ENCODE data around the gene CLMN.
A peak's percentile ranks its signal among the peaks of the same experiment; 100 is the strongest.

The CLMN gene

GRCh38 chr14:95305940-95306339, 13.8 kb downstream of the CLMN start:
- no peaks in the 10 kb centered on the region for H3K9me3 ChIP-seq
- no peaks in the 10 kb centered on the region for H3K27me3 ChIP-seq
- H3K4me1 ChIP-seq, result peaks cover 0 to 13% (median 6%) of the 10 kb centered on the region in 4 donors
- no peak overlapping the region for H3K27ac ChIP-seq
- H3K36me3 ChIP-seq, result no peaks in the 10 kb centered on the region
- DNase-seq, result no peak
- TF ChIP-seq, protein P1, sequence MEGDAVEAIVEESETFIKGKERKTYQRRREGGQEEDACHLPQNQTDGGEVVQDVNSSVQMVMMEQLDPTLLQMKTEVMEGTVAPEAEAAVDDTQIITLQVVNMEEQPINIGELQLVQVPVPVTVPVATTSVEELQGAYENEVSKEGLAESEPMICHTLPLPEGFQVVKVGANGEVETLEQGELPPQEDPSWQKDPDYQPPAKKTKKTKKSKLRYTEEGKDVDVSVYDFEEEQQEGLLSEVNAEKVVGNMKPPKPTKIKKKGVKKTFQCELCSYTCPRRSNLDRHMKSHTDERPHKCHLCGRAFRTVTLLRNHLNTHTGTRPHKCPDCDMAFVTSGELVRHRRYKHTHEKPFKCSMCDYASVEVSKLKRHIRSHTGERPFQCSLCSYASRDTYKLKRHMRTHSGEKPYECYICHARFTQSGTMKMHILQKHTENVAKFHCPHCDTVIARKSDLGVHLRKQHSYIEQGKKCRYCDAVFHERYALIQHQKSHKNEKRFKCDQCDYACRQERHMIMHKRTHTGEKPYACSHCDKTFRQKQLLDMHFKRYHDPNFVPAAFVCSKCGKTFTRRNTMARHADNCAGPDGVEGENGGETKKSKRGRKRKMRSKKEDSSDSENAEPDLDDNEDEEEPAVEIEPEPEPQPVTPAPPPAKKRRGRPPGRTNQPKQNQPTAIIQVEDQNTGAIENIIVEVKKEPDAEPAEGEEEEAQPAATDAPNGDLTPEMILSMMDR (IDR thresholded peaks at IDR 0.05), result no peak
- intact Hi-C loops (cut with DNase I; ENCODE audit: low total_unique reads), result no loop called here
- H3K4me3 ChIP-seq, result no peak overlapping the region

DNA sequence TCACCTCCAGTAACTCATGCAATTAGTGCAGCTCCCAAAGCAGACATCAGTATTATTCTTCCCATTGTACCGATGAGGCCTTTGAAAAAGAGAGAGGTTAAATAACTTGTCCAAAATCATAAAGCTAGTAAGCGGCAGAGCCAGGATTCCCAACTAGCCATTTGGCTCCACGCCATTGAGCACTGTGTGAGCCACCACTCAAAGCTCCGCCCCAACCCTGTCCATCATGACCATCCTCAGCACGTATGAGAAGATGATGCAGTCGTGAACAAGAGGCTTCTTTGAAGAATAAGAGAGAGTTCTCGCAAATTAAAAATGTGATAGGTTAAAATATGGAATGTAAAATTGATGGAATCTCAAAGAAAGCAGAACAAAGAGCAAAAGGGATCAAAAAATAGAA, 14.6 kb downstream of the CLMN start:
- Histone ChIP-seq H3K27me3 (no peaks in the 10 kb centered on the region), H3K36me3 (no peaks in the 10 kb centered on the region), H3K4me3 (no peak overlapping the region), H3K9me3 (no peaks in the 10 kb centered on the region), H3K4me1 (peaks cover 0 to 16% (median 4%) of the 10 kb centered on the region in 4 donors), H3K27ac (no peak overlapping the region)
- intact Hi-C loops (cut with DNase I; ENCODE audit: low total_unique reads), result no loop called here
- no peak for DNase-seq
- TF ChIP-seq, protein P1 (IDR thresholded peaks at IDR 0.05), result no peak

DNA sequence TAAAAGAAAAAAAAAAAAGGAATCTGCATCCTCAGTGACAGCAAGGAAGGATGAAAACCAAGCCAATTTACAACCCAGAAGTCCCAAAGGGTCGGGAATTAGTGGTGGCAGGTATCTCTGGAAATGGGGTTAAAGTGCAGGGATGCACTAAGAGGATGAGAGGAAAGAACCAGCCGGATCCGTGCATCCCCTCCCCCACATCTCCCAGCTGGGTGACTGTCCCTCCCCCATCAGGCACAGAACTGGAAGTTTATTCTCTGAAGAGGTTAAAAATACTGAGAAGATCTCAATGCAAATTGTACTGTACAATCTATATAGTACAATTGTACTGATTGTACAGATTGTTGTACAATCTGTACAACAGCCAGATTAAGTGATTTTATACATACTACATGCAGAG, 15.4 kb downstream of the CLMN start:
- DNase-seq, result no peak
- peaks cover 0 to 17% (median 4%) of the 10 kb centered on the region in 4 donors for H3K4me1 ChIP-seq
- H3K27me3 ChIP-seq, result no peaks in the 10 kb centered on the region
- intact Hi-C loops (cut with DNase I; ENCODE audit: low total_unique reads), result no loop called here
- TF ChIP-seq, protein P1 (IDR thresholded peaks at IDR 0.05), result no peak
- no peak overlapping the region for H3K4me3 ChIP-seq
- no peaks in the 10 kb centered on the region for H3K36me3 ChIP-seq
- no peaks in the 10 kb centered on the region for H3K9me3 ChIP-seq
- H3K27ac ChIP-seq, result no peak overlapping the region

- no peak for DNase-seq
- TF ChIP-seq, protein P1 (IDR thresholded peaks at IDR 0.05), result no peak
- no peaks in the 10 kb centered on the region for H3K27me3 ChIP-seq
- no peaks in the 10 kb centered on the region for H3K9me3 ChIP-seq
- H3K36me3 ChIP-seq, result no peaks in the 10 kb centered on the region
- H3K4me1 ChIP-seq, result peaks cover 0 to 17% (median 4%) of the 10 kb centered on the region in 4 donors
- no peak overlapping the region for H3K27ac ChIP-seq
- intact Hi-C loops (cut with DNase I; ENCODE audit: low total_unique reads), result no loop called here
- H3K4me3 ChIP-seq, result no peak overlapping the region
These were observed 16.2 kb downstream of the CLMN start for GRCh38 chr14:95303552-95303951.

GRCh38 chr14:95302667-95303506, 16.8 kb downstream of the CLMN start:
- no peak overlapping the region for H3K4me3 ChIP-seq
- DNase-seq, result peak in 1 of 2 donors; percentile 48
- TF ChIP-seq, protein P1 (IDR thresholded peaks at IDR 0.05), result no peak
- H3K36me3 ChIP-seq, result no peaks in the 10 kb centered on the region
- H3K9me3 ChIP-seq, result no peaks in the 10 kb centered on the region
- no peak overlapping the region for H3K27ac ChIP-seq
- H3K4me1 ChIP-seq, result peaks cover 0 to 17% (median 4%) of the 10 kb centered on the region in 4 donors
- no peaks in the 10 kb centered on the region for H3K27me3 ChIP-seq
- intact Hi-C loops (cut with DNase I; ENCODE audit: low total_unique reads), result no loop called here

Data from tibial artery (tissue), 4 donors.